HCT116 (cell line): ENCODE data around the gene JAK3. TPM values are rescaled to one million over a fixed set of nuclear protein-coding genes. Genes with fewer than 3 reads are reported as not detected.

ENCODE experiments used
- ATAC-seq: fragments of 200-7000 bp; cut with Tn5 transposase; 2 replicates; pipeline ENCODE4 v1.9.1; 2020; ENCODE audit warnings: mild to moderate bottlenecking, moderate library complexity
- BruUV-seq: library from RNA; stranded (reverse); fragments of 400-500 nt; replicated peaks from 2 replicates; lab custom pipeline; 2021; lab: Mats Ljungman, UMichigan
- CTCF ChIA-PET: fragments of 300-600 bp; sonication (Branson Sonifier 250); formaldehyde crosslinking; loops from one replicate; lab custom pipeline; 2021; ENCODE audit warnings: antibody characterized with exemption; lab: Charles Lee
- POLR2A ChIA-PET: fragments of 300-600, 350-600 bp; sonication (Branson Sonifier 250); formaldehyde crosslinking; loops from one replicate; lab custom pipeline; 2021; ENCODE audit warnings: antibody characterized with exemption; lab: Charles Lee
- RAD21 ChIA-PET, 2 experiments: fragments of 300-600 bp; sonication (Branson Sonifier 250); formaldehyde crosslinking; loops; one replicate each; lab custom pipeline; 2023; ENCODE audit warnings: low total read pairs in 2 of 2; ENCODE audit not compliant: uncharacterized antibody in 2 of 2, unreplicated experiment in 2 of 2, low non-redundant PET in 1 of 2; lab: Charles Lee
- DNase-seq: peaks from one replicate; pipeline ENCODE4 v3.0.0-alpha.2; 2010; ENCODE audit warnings: low read depth, low spot score
- H2AFZ ChIP-seq: fragments of 200-600 bp; shearing (Covaris generic), sonication (generic); 2 replicates; pipeline ENCODE4 v1.6.1; 2017; ENCODE audit warnings: low read depth, mixed run types, mixed read lengths, antibody characterized with exemption, low read length; ENCODE audit not compliant: poor library complexity, severe bottlenecking
- H3K27ac ChIP-seq: 2 replicates; pipeline ENCODE4 v1.5.1; 2012; ENCODE audit warnings: low read depth, low read length
- H3K27me3 ChIP-seq: fragments of 200-600 bp; sonication (generic); 2 replicates; pipeline ENCODE4 v1.6.1; 2016; ENCODE audit warnings: mixed run types, low read length, mixed read lengths; ENCODE audit not compliant: insufficient read depth
- H3K36me3 ChIP-seq, 2 experiments: fragments of 200-500 bp in 1 of 2; fragments of 200-600 bp in 1 of 2; sonication (Bioruptor generic) in 1 of 2; sonication (generic) in 1 of 2; 2 replicates each; pipeline versions ENCODE4 v1.5.1 to v1.6.1; 2014 to 2016; ENCODE audit warnings: low read length in 2 of 2, inconsistent platforms in 1 of 2, mixed read lengths in 1 of 2, mixed run types in 1 of 2; ENCODE audit not compliant: insufficient read depth in 2 of 2, control insufficient read depth in 1 of 2
- H3K4me1 ChIP-seq, 2 experiments: fragments of 200-600 bp in 1 of 2; sonication (generic) in 1 of 2; 2 replicates each; pipeline versions ENCODE4 v1.5.1 to v1.6.1; 2012 to 2017; ENCODE audit warnings: low read length in 2 of 2, inconsistent platforms in 1 of 2, mild to moderate bottlenecking in 1 of 2, mixed read lengths in 1 of 2, mixed run types in 1 of 2, moderate library complexity in 1 of 2; ENCODE audit not compliant: insufficient read depth in 2 of 2, control insufficient read depth in 1 of 2
- H3K4me2 ChIP-seq: fragments of 200-600 bp; sonication (generic); 2 replicates; pipeline ENCODE4 v1.6.1; 2017; ENCODE audit warnings: mixed run types, low read length, mixed read lengths
- H3K4me3 ChIP-seq, 2 experiments: fragments of 200-600 bp in 1 of 2; sonication (generic) in 1 of 2; replicated peaks in 1 of 2; 2 replicates each; pipeline ENCODE4 v1.5.1; 2011 to 2016; ENCODE audit warnings: low read length in 2 of 2, control low read depth in 1 of 2, low read depth in 1 of 2, mild to moderate bottlenecking in 1 of 2, mixed read lengths in 1 of 2, mixed run types in 1 of 2
- H3K79me2 ChIP-seq: fragments of 200-600 bp; sonication (generic); 2 replicates; pipeline ENCODE4 v1.6.1; 2017; ENCODE audit warnings: mild to moderate bottlenecking, mixed run types, low read length, moderate library complexity, mixed read lengths; ENCODE audit not compliant: insufficient read depth
- H3K9ac ChIP-seq: fragments of 200-600 bp; sonication (generic); 2 replicates; pipeline ENCODE4 v1.6.1; 2016; ENCODE audit warnings: low read length, mixed read lengths
- H3K9me2 ChIP-seq: fragments of 200-600 bp; sonication (generic), shearing (Covaris generic); 2 replicates; pipeline ENCODE4 v1.6.1; 2017; ENCODE audit warnings: mixed run types, mild to moderate bottlenecking, moderate library complexity; ENCODE audit not compliant: insufficient read depth
- H3K9me3 ChIP-seq, 2 experiments: fragments of 200-500 bp in 1 of 2; fragments of 200-600 bp in 1 of 2; sonication (Bioruptor generic) in 1 of 2; sonication (generic) in 1 of 2; 2 replicates each; pipeline ENCODE4 v1.6.1; 2014 to 2017; ENCODE audit warnings: low read length in 2 of 2, mixed read lengths in 2 of 2, inconsistent platforms in 1 of 2, low read depth in 1 of 2, mild to moderate bottlenecking in 1 of 2, mixed run types in 1 of 2, moderate library complexity in 1 of 2; ENCODE audit not compliant: control insufficient read depth in 1 of 2, insufficient read depth in 1 of 2
- H4K20me1 ChIP-seq: fragments of 200-600 bp; sonication (generic), shearing (Covaris generic); 2 replicates; pipeline ENCODE4 v1.6.1; 2017; ENCODE audit warnings: mixed run types, mild to moderate bottlenecking, moderate library complexity; ENCODE audit not compliant: insufficient read depth
- EGR1 ChIP-seq: IDR thresholded peaks from 2 replicates; pipeline ENCODE4 v1.6.1; 2012; ENCODE audit warnings: low read depth
- JUND ChIP-seq: IDR thresholded peaks from 2 replicates; pipeline ENCODE4 v1.6.1; 2012
- MAX ChIP-seq: IDR thresholded peaks from 2 replicates; pipeline ENCODE4 v1.6.1; 2012
- POLR2A ChIP-seq: IDR thresholded peaks from 2 replicates; pipeline ENCODE4 v1.7.0; 2011; ENCODE audit warnings: borderline replicate concordance; ENCODE audit not compliant: insufficient read depth, insufficient read length; ENCODE audit errors: extremely low read depth
- POLR2AphosphoS5 ChIP-seq: IDR thresholded peaks from 2 replicates; pipeline ENCODE4 v1.6.1; 2011; ENCODE audit warnings: mild to moderate bottlenecking, low read depth, low read length, moderate library complexity
- RAD21 ChIP-seq: IDR thresholded peaks from 2 replicates; pipeline ENCODE4 v1.6.1; 2012; ENCODE audit warnings: low read depth, mild to moderate bottlenecking
- SP1 ChIP-seq: IDR thresholded peaks from 2 replicates; pipeline ENCODE4 v1.6.1; 2012; ENCODE audit warnings: low read depth
- TCF7L2 ChIP-seq: IDR thresholded peaks from 2 replicates; pipeline ENCODE4 v1.7.0; 2011; ENCODE audit warnings: borderline replicate concordance, inconsistent platforms; ENCODE audit not compliant: insufficient read depth, insufficient read length; ENCODE audit errors: extremely low read depth
- YY1 ChIP-seq: IDR thresholded peaks from 2 replicates; pipeline ENCODE4 v1.6.1; 2011; ENCODE audit warnings: low read length, low read depth, moderate library complexity, mild to moderate bottlenecking; ENCODE audit not compliant: insufficient replicate concordance; ENCODE audit errors: extremely low read depth
- intact Hi-C: fragments of 100-400 bp; cut with micrococcal nuclease; formaldehyde crosslinking; loops from 2 replicates; pipeline ENCODE4 v1.10.0; 2022
- total RNA-seq: library from RNA; stranded (reverse); gene quantifications from one replicate; pipeline ENCODE4 v1.2.1, GENCODE V29; 2021; ENCODE audit not compliant: unreplicated experiment
- TF ChIP-seq, protein P1 (sequence below): IDR thresholded peaks from 2 replicates; pipeline ENCODE4 v1.6.1; 2012; ENCODE audit warnings: low read depth
- TF ChIP-seq, protein P2 (sequence below): IDR thresholded peaks from 2 replicates; pipeline ENCODE4 v1.6.1; 2011; ENCODE audit warnings: mild to moderate bottlenecking, low read length, moderate library complexity; ENCODE audit not compliant: insufficient replicate concordance; ENCODE audit errors: extremely low read depth

The JAK3 gene
- total RNA-seq, 1 experiment from 2014 or later = 5.7 TPM

GRCh38 chr19:17866964-17867486 lies 19.2 kb upstream of the JAK3 start:
- DNase-seq (no peak), ATAC-seq (no peak)
- Histone ChIP-seq H3K36me3 (peaks cover 11 to 26% of the 10 kb centered on the region in 2 experiments), H3K4me1 (peaks cover 26 to 50% of the 10 kb centered on the region in 2 experiments), H3K9me3 (no peaks in the 10 kb centered on the region), H3K4me3 (no peak overlapping the region), H2AFZ (no peak overlapping the region), H3K27ac (no peak overlapping the region), H3K27me3 (no peaks in the 10 kb centered on the region), H4K20me1 (peaks cover 17% of the 10 kb centered on the region; the same call in 1 of the 2 replicates), H3K79me2 (peaks cover 18% of the 10 kb centered on the region), H3K4me2 (no peak overlapping the region), H3K9me2 (no peaks in the 10 kb centered on the region), H3K9ac (no peak overlapping the region)
- CTCF ChIA-PET = no interaction called here
- POLR2A ChIA-PET = interaction anchor here (1.4 kb wide), 1 partner anchor 8 kb away, joined by 5 read pairs; no protein-coding TSS in a partner anchor
- no TSS peak for BruUV-seq
- TF ChIP-seq EGR1 (no peak), TCF7L2 (no peak), MAX (no peak), POLR2A (no peak), RAD21 (no peak), JUND (no peak), YY1 (no peak), SP1 (no peak), POLR2AphosphoS5 (no peak)
- TF ChIP-seq, protein P1, sequence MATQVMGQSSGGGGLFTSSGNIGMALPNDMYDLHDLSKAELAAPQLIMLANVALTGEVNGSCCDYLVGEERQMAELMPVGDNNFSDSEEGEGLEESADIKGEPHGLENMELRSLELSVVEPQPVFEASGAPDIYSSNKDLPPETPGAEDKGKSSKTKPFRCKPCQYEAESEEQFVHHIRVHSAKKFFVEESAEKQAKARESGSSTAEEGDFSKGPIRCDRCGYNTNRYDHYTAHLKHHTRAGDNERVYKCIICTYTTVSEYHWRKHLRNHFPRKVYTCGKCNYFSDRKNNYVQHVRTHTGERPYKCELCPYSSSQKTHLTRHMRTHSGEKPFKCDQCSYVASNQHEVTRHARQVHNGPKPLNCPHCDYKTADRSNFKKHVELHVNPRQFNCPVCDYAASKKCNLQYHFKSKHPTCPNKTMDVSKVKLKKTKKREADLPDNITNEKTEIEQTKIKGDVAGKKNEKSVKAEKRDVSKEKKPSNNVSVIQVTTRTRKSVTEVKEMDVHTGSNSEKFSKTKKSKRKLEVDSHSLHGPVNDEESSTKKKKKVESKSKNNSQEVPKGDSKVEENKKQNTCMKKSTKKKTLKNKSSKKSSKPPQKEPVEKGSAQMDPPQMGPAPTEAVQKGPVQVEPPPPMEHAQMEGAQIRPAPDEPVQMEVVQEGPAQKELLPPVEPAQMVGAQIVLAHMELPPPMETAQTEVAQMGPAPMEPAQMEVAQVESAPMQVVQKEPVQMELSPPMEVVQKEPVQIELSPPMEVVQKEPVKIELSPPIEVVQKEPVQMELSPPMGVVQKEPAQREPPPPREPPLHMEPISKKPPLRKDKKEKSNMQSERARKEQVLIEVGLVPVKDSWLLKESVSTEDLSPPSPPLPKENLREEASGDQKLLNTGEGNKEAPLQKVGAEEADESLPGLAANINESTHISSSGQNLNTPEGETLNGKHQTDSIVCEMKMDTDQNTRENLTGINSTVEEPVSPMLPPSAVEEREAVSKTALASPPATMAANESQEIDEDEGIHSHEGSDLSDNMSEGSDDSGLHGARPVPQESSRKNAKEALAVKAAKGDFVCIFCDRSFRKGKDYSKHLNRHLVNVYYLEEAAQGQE = no peak
- TF ChIP-seq, protein P2, sequence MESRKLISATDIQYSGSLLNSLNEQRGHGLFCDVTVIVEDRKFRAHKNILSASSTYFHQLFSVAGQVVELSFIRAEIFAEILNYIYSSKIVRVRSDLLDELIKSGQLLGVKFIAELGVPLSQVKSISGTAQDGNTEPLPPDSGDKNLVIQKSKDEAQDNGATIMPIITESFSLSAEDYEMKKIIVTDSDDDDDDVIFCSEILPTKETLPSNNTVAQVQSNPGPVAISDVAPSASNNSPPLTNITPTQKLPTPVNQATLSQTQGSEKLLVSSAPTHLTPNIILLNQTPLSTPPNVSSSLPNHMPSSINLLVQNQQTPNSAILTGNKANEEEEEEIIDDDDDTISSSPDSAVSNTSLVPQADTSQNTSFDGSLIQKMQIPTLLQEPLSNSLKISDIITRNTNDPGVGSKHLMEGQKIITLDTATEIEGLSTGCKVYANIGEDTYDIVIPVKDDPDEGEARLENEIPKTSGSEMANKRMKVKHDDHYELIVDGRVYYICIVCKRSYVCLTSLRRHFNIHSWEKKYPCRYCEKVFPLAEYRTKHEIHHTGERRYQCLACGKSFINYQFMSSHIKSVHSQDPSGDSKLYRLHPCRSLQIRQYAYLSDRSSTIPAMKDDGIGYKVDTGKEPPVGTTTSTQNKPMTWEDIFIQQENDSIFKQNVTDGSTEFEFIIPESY = no peak
- RAD21 ChIA-PET = no interaction called here
- intact Hi-C loops = no loop called here
